Femur (tissue), 1 donor: ENCODE results near the gene ZDHHC13.

Source experiments
- DNase-seq: peaks from one replicate; pipeline ENCODE4 v3.0.0-alpha.2; 2017

The ZDHHC13 gene

GRCh38 chr11:19208959-19209546, 92.1 kb downstream of the ZDHHC13 start:
- no peak for DNase-seq

- DNase-seq, result no peak
These were observed 92.8 kb downstream of the ZDHHC13 start for GRCh38 chr11:19209617-19210370.

- DNase-seq, result no peak
These were observed 99.1 kb downstream of the ZDHHC13 start for GRCh38 chr11:19216021-19216420.

GRCh38 chr11:19216709-19217374, 99.9 kb downstream of the ZDHHC13 start:
- no peak for DNase-seq

DNA sequence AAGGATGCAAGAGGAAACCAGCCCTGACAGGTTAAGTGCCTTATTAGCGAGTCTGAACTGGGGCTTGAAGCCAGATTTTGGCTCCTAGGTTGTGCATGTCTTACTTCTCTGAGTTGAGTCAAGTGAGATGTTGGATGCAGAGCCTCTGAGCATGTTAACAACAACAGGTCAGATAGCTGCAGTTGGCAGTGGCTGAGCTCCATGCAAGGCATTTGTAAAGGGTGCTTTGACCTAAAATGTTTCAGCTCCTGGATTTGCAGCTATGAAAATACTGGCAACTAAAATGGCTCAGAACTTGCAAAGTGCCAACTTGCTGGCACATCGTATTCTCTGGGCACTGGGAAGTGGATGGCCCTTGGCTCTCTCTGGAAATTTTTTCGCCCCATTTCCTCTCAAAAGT, 101.2 kb downstream of the ZDHHC13 start:
- no peak for DNase-seq

DNA sequence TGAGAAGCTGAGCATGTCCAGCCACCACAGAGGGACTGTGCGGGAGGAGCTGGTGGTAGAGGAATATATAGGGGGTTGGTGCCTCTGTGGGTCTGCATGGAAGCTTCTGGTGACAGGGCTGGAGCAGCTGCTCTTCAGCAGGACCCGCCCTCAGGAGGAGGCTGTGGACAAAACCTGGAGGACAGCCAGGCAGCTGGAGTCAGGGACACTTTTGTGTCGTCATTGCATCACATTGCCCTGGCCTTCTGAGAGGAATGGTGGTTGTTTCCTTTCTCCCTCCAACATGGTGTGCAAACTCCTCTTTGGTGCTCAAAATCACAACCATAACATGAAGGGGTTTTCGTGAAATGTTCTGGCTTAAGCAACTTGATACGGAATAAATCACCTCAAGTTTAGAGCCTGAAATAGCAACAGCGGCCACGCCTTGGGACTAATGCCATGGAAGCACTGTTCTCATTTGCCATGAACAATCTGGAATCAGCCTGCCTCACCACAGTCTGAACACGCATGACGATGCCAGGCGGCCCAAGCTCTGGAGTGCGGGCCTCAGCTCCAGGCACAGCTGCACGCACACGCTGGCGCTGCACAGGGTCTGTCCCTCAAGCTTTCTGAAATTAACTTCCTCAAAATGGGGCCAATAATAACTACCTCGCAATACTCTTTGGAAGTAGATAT, 102.0 kb downstream of the ZDHHC13 start:
- peak; percentile 79 for DNase-seq

- DNase-seq, result no peak
These were observed 104.1 kb downstream of the ZDHHC13 start for GRCh38 chr11:19220903-19221724.

- no peak for DNase-seq
These were observed 108.2 kb downstream of the ZDHHC13 start for GRCh38 chr11:19225123-19225522.

DNA sequence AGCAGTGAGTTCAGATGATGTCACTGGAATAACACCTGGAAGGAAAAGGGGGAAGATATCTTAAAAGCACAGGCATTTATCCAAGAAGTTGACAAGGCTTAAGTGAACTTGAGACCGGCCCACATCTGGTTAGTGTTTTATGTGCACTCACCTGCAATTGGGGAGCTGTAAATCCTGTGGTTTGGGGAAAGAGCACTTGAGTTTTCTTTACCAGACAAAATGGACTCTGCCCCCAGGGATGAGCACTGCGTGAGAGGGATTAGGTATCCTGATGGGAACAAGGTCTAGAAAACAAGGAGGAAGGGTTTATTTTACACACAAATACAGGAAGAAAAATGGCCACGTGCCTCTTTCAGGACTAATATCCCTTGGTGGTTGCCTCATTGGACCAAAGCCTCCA, 108.6 kb downstream of the ZDHHC13 start:
- DNase-seq, result no peak
